ENCODE results near the gene TTLL9.

- TF ChIP-seq POLR2A (IDR thresholded peaks at IDR 0.05) (no peak), CTCF (IDR thresholded peaks at IDR 0.05) (no peak)
These were observed 25.6 kb downstream of the TTLL9 start for GRCh38 chr20:31896049-31896448.

Data from breast epithelium (tissue), 3 donors.